OCI-LY1 (cell line): ENCODE data around the gene MAST3.

ENCODE experiments used
- CTCF ChIP-seq: fragments of 200-600 bp; sonication (generic), shearing (Covaris generic); IDR thresholded peaks from 2 replicates; pipeline ENCODE4 v1.5.1; 2017; ENCODE audit warnings: mild to moderate bottlenecking, antibody characterized with exemption, low read length, moderate library complexity, mixed read lengths
- EZH2 ChIP-seq: fragments of 200-600 bp; sonication (generic), shearing (Covaris generic); IDR thresholded peaks from 2 replicates; pipeline ENCODE4 v1.8.0; 2017; ENCODE audit warnings: borderline replicate concordance, mixed run types, mild to moderate bottlenecking, antibody characterized with exemption, low read length, moderate library complexity, mixed read lengths

GRCh38 chr19:18109341-18109732 lies 11.8 kb downstream of the MAST3 start:
- TF ChIP-seq CTCF, result no peak
- TF ChIP-seq EZH2, result no peak
